Measurements from ENCODE around the gene CALD1.

CALD1 gene

GRCh38 chr7:134789967-134790685, 10.7 kb downstream of the CALD1 start:
- DNase-seq = no peak

DNA sequence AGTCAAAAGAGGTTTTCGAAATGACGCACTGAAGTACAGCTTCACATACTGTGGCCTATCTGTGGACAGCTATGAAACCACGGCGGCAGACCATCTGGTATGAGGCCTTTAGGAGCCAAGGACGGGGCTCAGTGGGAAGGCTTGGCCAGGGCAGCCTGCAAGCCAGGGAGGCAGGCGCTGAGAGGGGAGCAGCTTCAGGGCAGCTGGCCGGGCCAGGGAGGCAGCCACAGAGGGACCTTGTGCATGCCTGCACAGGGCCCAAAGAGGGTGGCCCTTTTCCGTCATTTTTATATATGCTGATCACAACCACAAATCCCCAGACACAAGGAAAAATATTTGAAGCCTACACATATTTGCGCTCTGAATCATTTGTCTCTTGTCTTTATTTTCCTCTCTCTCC, 13.5 kb downstream of the CALD1 start:
- DNase-seq = no peak

GRCh38 chr7:134795231-134795630, 15.8 kb downstream of the CALD1 start:
- DNase-seq = no peak

DNA sequence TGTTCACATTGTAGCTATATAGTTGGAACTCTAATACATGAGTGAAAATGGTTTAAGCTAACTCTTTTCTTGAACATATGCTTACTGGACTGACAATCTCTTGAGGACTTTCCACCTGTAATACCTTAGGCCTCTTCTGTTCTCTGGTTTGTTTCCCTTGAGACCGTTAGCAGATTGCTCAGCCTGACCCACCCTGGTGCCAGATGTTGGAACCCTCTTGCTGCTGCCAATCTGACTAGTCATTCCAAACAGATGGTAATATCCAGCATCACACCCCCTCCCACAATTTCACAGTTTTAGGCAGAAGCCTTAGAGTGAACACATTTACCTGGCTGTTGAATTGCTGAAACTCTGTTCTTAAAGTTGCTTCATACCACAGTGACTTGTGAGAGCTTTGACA, 18.7 kb downstream of the CALD1 start:
- DNase-seq = no peak

- DNase-seq = no peak
These were observed 19.9 kb downstream of the CALD1 start for GRCh38 chr7:134799377-134799776.

- no peak for DNase-seq
These were observed 23.3 kb downstream of the CALD1 start for GRCh38 chr7:134802762-134803161.

GRCh38 chr7:134804351-134804750, 24.9 kb downstream of the CALD1 start:
- no peak for DNase-seq

DNA sequence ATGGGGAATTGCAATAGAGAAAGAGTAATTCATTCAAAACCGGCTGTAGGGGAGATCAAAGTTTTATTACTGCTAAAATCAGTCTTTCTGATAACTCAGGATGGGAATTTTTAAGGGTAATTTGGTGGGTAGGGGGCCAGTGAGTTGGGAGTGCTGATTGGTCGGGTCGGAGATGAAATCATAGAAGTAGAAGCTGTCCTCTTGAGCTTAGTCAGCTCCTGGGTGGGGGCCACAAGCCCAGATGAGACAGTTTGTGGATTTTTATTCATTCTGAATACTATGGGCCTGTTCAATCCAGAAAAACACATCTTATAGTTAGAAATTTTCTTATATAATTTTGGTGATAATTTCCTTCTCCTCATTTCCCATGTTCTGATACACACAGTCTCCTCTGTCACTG, 25.4 kb downstream of the CALD1 start:
- DNase-seq = no peak

- DNase-seq = no peak
These were observed 26.8 kb downstream of the CALD1 start for GRCh38 chr7:134806197-134806596.

GRCh38 chr7:134809616-134810015, 30.2 kb downstream of the CALD1 start:
- no peak for DNase-seq

DNA sequence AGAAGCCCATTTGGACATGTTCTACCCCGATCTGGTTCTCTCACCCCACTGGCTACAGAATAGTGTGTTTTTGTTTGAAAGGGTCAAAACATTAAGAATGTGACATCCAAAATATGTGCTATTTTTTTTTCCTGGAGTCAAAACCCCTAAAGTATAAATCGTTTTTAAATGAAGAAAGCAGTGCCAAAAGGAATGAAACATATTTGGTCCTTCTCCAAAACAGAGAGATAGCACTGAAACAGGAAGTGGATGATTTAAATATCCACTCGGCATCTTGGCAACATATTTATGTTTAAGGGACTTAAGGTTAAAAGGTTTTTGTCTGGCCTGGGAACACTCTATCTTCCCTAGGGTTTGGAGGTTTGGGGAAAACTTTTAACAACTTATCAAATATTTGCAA, 32.3 kb downstream of the CALD1 start:
- no peak for DNase-seq

GRCh38 chr7:134813663-134814396, 34.4 kb downstream of the CALD1 start:
- DNase-seq = no peak

- no peak for DNase-seq
These were observed 35.4 kb downstream of the CALD1 start for GRCh38 chr7:134814730-134815364.

DNA sequence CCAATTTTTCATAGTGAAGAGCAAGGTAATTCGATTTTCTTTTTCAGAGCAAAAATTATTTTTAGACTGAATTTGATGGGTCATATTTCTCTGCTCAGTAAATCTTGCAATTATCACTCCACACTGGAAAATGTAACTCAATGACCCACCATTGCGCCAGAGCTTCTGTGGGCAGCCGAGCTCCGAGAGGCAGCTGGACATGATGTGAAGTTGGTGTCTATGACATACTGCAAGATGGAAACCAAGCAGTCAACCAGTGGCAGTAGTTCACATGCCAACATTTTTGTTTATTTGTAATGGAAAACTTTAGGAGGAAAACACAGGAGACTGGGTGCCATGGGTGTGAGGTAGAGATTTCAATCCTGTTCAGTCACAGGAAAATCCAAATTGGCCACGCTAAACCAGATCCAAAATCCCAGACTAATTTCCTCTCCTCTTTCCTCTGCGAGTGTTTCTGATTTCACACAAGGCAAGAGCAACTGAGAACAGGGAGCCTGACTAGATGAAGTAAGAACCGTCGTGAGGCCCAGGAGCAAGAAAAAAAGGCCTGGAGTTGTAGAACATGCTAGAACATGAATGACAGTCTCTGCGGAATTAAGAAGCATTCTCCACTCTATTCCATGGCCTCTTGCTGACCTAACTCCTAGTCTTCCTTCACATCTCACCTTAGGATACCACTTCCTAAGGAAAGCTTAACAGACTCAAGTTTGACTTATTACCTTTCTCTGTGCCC, 39.3 kb downstream of the CALD1 start:
- no peak for DNase-seq

DNA sequence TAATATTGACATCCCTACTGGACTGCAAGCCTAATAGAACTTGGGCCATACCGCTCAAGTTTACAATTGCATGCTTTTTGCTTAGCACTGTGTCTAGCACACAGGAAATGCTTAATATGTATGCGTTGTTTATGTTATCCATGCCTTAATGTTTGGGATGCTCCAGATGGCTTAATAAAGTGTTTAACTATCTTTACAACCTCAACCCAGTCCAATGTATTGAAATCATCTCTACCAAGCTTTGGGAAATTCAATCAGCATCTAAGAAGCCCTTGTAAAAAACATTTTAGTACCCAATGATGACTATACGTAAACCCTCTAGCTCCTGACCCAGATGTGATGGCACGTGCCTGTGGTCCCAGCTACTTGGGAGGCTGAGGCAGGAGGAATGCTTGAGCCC, 40.0 kb downstream of the CALD1 start:
- no peak for DNase-seq

- DNase-seq = no peak
These were observed 40.9 kb downstream of the CALD1 start for GRCh38 chr7:134820295-134820694.

DNA sequence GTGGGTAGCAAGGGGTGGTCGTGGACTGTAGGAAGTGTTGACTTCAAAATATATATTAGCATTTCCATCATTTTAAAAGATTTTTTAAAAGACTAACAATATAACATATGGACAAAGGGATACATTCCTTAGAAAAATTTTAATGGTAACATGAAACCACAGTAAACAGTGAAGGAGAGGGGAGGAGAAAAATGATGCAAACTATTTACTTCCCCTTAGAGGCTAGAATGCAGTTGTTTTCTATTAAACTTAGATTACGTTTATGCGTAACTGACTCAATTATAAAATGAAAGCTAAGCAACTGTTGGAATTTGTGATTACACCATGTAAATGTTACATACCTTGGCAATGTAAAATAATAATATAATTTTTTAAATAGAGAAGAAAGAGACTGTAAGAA, 41.3 kb downstream of the CALD1 start:
- no peak for DNase-seq

- no peak for DNase-seq
These were observed 44.0 kb downstream of the CALD1 start for GRCh38 chr7:134823400-134823799.

- DNase-seq = no peak
These were observed 46.2 kb downstream of the CALD1 start for GRCh38 chr7:134825666-134826065.

GRCh38 chr7:134826105-134826504, 46.7 kb downstream of the CALD1 start:
- DNase-seq = no peak

- DNase-seq = no peak
These were observed 48.0 kb downstream of the CALD1 start for GRCh38 chr7:134827436-134827835.

- no peak for DNase-seq
These were observed 48.5 kb downstream of the CALD1 start for GRCh38 chr7:134827889-134828288.

- no peak for DNase-seq
These were observed 48.9 kb downstream of the CALD1 start for GRCh38 chr7:134828361-134828760.
